ENCODE measurements around the gene GTF2H4. TPM values are rescaled to one million over a fixed set of nuclear protein-coding genes. Genes with fewer than 3 reads are reported as not detected.
"Not testable (repeated sequence)": the region's sequence is repeated elsewhere in the genome, so short reads cannot be mapped to it uniquely, and the experiment has no call there.

GTF2H4 gene
- total RNA-seq: 8.8 and 10.9 TPM in 2 replicates

- DNase-seq (ENCODE audit: insufficient read length, low spot score, missing footprints): peak; percentile 99
- H3K4me3 ChIP-seq (ENCODE audit: insufficient read depth, low read length): peak within 1 kb of the TSS; percentile 99
- peak within 1 kb of the TSS; percentile 97 for H2AFZ ChIP-seq (ENCODE audit: low read length)
- H3K4me1 ChIP-seq (ENCODE audit: insufficient read depth, low read length): peaks cover 10% of the 10 kb centered on the region
- H3K79me2 ChIP-seq (ENCODE audit: insufficient read depth, low read length): peaks cover 15% of the 10 kb centered on the region
- H4K20me1 ChIP-seq (ENCODE audit: insufficient read depth, low read length): peaks cover 3% of the 10 kb centered on the region
- no peaks in the 10 kb centered on the region for H3K9me3 ChIP-seq (ENCODE audit: low read depth, low read length)
- peak within 1 kb of the TSS; percentile 82 for H3K4me2 ChIP-seq (ENCODE audit: insufficient read depth, low read length)
- H3K36me3 ChIP-seq (ENCODE audit: insufficient read depth, low read length): peaks cover 24% of the 10 kb centered on the region
- H3K27ac ChIP-seq (ENCODE audit: low read depth, low read length): peak within 1 kb of the TSS; percentile 84
- no peak for TF ChIP-seq CTCF (IDR thresholded peaks at IDR 0.05; ENCODE audit: extremely low read depth, low read depth, low read length)
- H3K27me3 ChIP-seq (ENCODE audit: insufficient read depth, low read length): no peaks in the 10 kb centered on the region
These were observed at the start of gene GTF2H4 for GRCh38 chr6:30907758-30908591. Gene GTF2H4 (plus strand): TSS chr6:30908207.

- not testable (repeated sequence) for H3K4me1 ChIP-seq (ENCODE audit: insufficient read depth, low read length)
These were observed 48.3 kb upstream of the GTF2H4 start for GRCh38 chr6:30859726-30860125.

GRCh38 chr6:30861257-30862048 is 46.6 kb upstream of the GTF2H4 start:
- H3K79me2 ChIP-seq (ENCODE audit: insufficient read depth, low read length): no peaks in the 10 kb centered on the region
- H3K4me2 ChIP-seq (ENCODE audit: insufficient read depth, low read length): no peak overlapping the region
- H3K36me3 ChIP-seq (ENCODE audit: insufficient read depth, low read length): no peaks in the 10 kb centered on the region
- H3K4me3 ChIP-seq (ENCODE audit: insufficient read depth, low read length): no peak overlapping the region
- no peak for DNase-seq (ENCODE audit: insufficient read length, low spot score, missing footprints)
- H3K9me3 ChIP-seq (ENCODE audit: low read depth, low read length): no peaks in the 10 kb centered on the region
- H4K20me1 ChIP-seq (ENCODE audit: insufficient read depth, low read length): no peaks in the 10 kb centered on the region
- H3K27me3 ChIP-seq (ENCODE audit: insufficient read depth, low read length): peaks cover 8% of the 10 kb centered on the region
- H3K27ac ChIP-seq (ENCODE audit: low read depth, low read length): no peak overlapping the region
- peak overlapping the region; percentile 92 for H2AFZ ChIP-seq (ENCODE audit: low read length)
- no peak for TF ChIP-seq CTCF (IDR thresholded peaks at IDR 0.05; ENCODE audit: extremely low read depth, low read depth, low read length)
- no peaks in the 10 kb centered on the region for H3K4me1 ChIP-seq (ENCODE audit: insufficient read depth, low read length)

More at GRCh38 chr6:30859726-30860125, 48.3 kb upstream of the GTF2H4 start:
- H4K20me1 ChIP-seq (ENCODE audit: insufficient read depth, low read length); H3K4me2 ChIP-seq (ENCODE audit: insufficient read depth, low read length); H3K27ac ChIP-seq (ENCODE audit: low read depth, low read length); H2AFZ ChIP-seq (ENCODE audit: low read length); H3K36me3 ChIP-seq (ENCODE audit: insufficient read depth, low read length); DNase-seq (ENCODE audit: insufficient read length, low spot score, missing footprints); H3K4me3 ChIP-seq (ENCODE audit: insufficient read depth, low read length); H3K9me3 ChIP-seq (ENCODE audit: low read depth, low read length); H3K79me2 ChIP-seq (ENCODE audit: insufficient read depth, low read length): not testable (repeated sequence)
- peaks cover 16% of the 10 kb centered on the region for H3K27me3 ChIP-seq (ENCODE audit: insufficient read depth, low read length)

- no peaks in the 10 kb centered on the region for H3K9me3 ChIP-seq (ENCODE audit: low read depth, low read length)
- DNase-seq (ENCODE audit: insufficient read length, low spot score, missing footprints): peak; percentile 66
- TF ChIP-seq CTCF (IDR thresholded peaks at IDR 0.05; ENCODE audit: extremely low read depth, low read depth, low read length): no peak
- peak overlapping the region; percentile 92 for H2AFZ ChIP-seq (ENCODE audit: low read length)
- no peaks in the 10 kb centered on the region for H3K4me1 ChIP-seq (ENCODE audit: insufficient read depth, low read length)
- H3K79me2 ChIP-seq (ENCODE audit: insufficient read depth, low read length): no peaks in the 10 kb centered on the region
- H3K36me3 ChIP-seq (ENCODE audit: insufficient read depth, low read length): no peaks in the 10 kb centered on the region
- H3K27me3 ChIP-seq (ENCODE audit: insufficient read depth, low read length): no peaks in the 10 kb centered on the region
- no peak overlapping the region for H3K4me2 ChIP-seq (ENCODE audit: insufficient read depth, low read length)
- H3K4me3 ChIP-seq (ENCODE audit: insufficient read depth, low read length): no peak overlapping the region
- no peak overlapping the region for H3K27ac ChIP-seq (ENCODE audit: low read depth, low read length)
- H4K20me1 ChIP-seq (ENCODE audit: insufficient read depth, low read length): no peaks in the 10 kb centered on the region
These were observed 45.7 kb upstream of the GTF2H4 start for GRCh38 chr6:30862156-30862875.
